ENCODE measurements around the gene ZNHIT6.

- TF ChIP-seq CTCF (IDR thresholded peaks at IDR 0.05) (no peak), POLR2AphosphoS5 (IDR thresholded peaks at IDR 0.05) (no peak)
Observed at GRCh38 chr1:85603086-85603880, 105.0 kb downstream of the ZNHIT6 start.

Measured in breast epithelium (tissue), 3 donors.